ENCODE measurements around the gene ANKRD23.
A peak's percentile ranks its signal among the peaks of the same experiment; 100 is the strongest.

ANKRD23 gene

GRCh38 chr2:96821113-96821675 lies 22.6 kb downstream of the ANKRD23 start:
- no peak for DNase-seq (ENCODE audit: low read depth, low spot score)
- CTCF ChIA-PET: interaction anchor here (1.0 to 2.5 kb wide), 5 partner anchors 15 to 130 kb away, joined by 3 to 9 read pairs (median 3); partner anchors contain the start of genes ANKRD39 and CNNM4
- POLR2A ChIA-PET: interaction anchor here (1.0 kb wide), 1 partner anchor 37 kb away, joined by 3 read pairs; the partner anchor contains the start of gene ANKRD39
- H3K4me3 ChIP-seq (ENCODE audit: low read depth, low read length): no peak overlapping the region
- TF ChIP-seq, protein P1, sequence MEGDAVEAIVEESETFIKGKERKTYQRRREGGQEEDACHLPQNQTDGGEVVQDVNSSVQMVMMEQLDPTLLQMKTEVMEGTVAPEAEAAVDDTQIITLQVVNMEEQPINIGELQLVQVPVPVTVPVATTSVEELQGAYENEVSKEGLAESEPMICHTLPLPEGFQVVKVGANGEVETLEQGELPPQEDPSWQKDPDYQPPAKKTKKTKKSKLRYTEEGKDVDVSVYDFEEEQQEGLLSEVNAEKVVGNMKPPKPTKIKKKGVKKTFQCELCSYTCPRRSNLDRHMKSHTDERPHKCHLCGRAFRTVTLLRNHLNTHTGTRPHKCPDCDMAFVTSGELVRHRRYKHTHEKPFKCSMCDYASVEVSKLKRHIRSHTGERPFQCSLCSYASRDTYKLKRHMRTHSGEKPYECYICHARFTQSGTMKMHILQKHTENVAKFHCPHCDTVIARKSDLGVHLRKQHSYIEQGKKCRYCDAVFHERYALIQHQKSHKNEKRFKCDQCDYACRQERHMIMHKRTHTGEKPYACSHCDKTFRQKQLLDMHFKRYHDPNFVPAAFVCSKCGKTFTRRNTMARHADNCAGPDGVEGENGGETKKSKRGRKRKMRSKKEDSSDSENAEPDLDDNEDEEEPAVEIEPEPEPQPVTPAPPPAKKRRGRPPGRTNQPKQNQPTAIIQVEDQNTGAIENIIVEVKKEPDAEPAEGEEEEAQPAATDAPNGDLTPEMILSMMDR (IDR thresholded peaks at IDR 0.05; ENCODE audit: insufficient read depth, low read length, missing control alignments): no peak

DNA sequence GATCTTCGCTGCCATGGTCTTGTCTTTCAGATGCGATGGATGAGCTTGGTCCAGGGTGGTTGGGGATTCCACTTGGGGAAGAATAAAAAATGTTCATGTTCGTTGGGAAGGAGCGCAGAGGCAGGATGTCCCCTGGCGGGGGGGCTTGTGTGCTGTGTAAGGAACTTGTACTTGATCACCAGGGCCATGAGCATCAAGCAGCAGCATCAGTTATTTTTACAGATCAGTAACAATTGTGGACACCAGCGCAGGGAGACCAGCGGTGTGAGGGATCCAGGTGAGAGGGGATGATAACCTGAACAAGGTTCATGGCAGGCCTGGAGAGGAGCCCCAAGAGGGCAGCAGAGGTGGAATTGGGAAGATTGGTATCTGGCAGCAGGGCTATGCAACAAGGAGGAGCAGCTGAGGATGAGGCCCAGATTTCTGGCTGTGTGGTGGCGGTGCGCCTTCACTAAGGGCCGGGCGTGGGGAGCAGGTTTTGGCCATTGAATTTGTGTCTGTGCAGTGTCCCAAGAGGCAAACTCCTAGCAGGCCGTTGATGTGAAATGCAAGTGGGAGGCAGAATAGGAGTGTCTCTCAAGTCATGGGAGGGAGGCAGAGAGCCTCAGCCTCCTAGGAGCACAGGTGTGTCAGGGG lies 23.8 kb downstream of the ANKRD23 start:
- ChIA-PET CTCF (interaction anchor here (1.0 to 2.5 kb wide), 5 partner anchors 20 to 131 kb away, joined by 3 to 9 read pairs (median 3); partner anchors contain the start of gene ANKRD39), POLR2A (no interaction called here)
- TF ChIP-seq, protein P1 (IDR thresholded peaks at IDR 0.05; ENCODE audit: insufficient read depth, low read length, missing control alignments): no peak
- H3K4me3 ChIP-seq (ENCODE audit: low read depth, low read length): no peak overlapping the region
- DNase-seq (ENCODE audit: low read depth, low spot score): no peak

DNA sequence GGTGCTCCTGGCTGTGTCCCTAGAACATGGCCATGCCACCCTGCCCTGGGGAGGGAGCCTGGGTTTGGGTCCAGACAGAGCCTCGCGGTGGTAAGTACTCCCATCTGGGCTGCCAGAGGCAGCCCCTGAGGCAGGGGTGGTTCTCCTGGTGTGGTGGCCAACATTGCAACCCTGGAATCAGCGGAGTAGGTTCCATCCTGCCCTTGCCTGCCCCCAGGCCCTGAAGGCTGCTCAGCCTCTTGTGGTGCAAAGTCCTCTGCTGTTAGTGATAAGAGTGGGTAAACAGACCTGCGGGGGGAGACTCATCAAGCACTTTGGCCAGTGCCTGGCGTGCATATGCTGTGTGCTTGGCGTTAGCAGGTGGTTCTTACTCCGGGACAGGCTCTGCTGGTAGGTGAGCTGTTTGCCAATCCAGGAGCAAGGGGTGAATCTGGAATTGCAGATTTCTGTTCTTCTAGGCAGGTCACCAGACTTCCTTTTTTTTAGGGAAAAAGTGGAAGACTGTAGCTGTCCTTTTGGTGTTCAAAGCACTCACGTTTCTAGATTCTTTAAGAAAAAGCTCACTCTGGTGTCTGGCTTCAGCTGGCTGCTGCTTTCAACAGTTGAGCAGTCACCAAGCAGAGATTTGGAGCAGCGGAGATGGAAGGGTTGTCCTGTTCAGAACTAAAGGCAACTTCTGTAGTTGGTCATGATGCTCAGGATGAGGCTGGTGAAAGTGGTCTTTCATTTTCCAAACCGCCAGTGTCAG lies 24.5 kb downstream of the ANKRD23 start:
- no peak overlapping the region for H3K4me3 ChIP-seq (ENCODE audit: low read depth, low read length)
- POLR2A ChIA-PET: no interaction called here
- TF ChIP-seq, protein P1 (IDR thresholded peaks at IDR 0.05; ENCODE audit: insufficient read depth, low read length, missing control alignments): no peak
- DNase-seq (ENCODE audit: low read depth, low spot score): no peak
- CTCF ChIA-PET: interaction anchor here (0.8 to 2.5 kb wide), 4 partner anchors 19 to 132 kb away, joined by 3 to 9 read pairs (median 4); partner anchors contain the start of gene ANKRD39

GRCh38 chr2:96817882-96818281 lies 25.9 kb downstream of the ANKRD23 start:
- CTCF ChIA-PET: interaction anchor here (0.8 to 2.2 kb wide), 6 partner anchors 20 to 133 kb away, joined by 3 to 9 read pairs (median 4); partner anchors contain the start of gene ANKRD39
- POLR2A ChIA-PET: no interaction called here
- no peak for DNase-seq (ENCODE audit: low read depth, low spot score)
- TF ChIP-seq, protein P1 (IDR thresholded peaks at IDR 0.05; ENCODE audit: insufficient read depth, low read length, missing control alignments): no peak
- no peak overlapping the region; the same call in 1 of the 2 replicates for H3K4me3 ChIP-seq (ENCODE audit: low read depth, low read length)

GRCh38 chr2:96816836-96817702 lies 26.8 kb downstream of the ANKRD23 start:
- TF ChIP-seq, protein P1 (IDR thresholded peaks at IDR 0.05; ENCODE audit: insufficient read depth, low read length, missing control alignments): no peak
- ChIA-PET CTCF (interaction anchor here (0.8 to 2.2 kb wide), 10 partner anchors 10 to 144 kb away, joined by 3 to 9 read pairs (median 4); partner anchors contain the start of genes ANKRD39 and CNNM4), POLR2A (interaction anchor here (1.0 kb wide), 1 partner anchor 52 kb away, joined by 3 read pairs; no protein-coding TSS in a partner anchor)
- DNase-seq (ENCODE audit: low read depth, low spot score): no peak
- peak overlapping the region; percentile 65 for H3K4me3 ChIP-seq (ENCODE audit: low read depth, low read length)
